HUES48 (cell line): Measurements from ENCODE around the gene BPI.
"Not testable (repeated sequence)": the region's sequence is repeated elsewhere in the genome, so short reads cannot be mapped to it uniquely, and the experiment has no call there.

ENCODE experiments used
- H3K27ac ChIP-seq: one replicate; pipeline ENCODE4 v1.7.0; 2013; ENCODE audit warnings: low read depth, low read length, inconsistent platforms
- H3K27me3 ChIP-seq: 2 replicates; pipeline ENCODE4 v1.6.1; 2013; ENCODE audit warnings: mild to moderate bottlenecking, low read length; ENCODE audit not compliant: control insufficient read depth, insufficient read depth
- H3K36me3 ChIP-seq: 2 replicates; pipeline ENCODE4 v1.6.1; 2013; ENCODE audit warnings: low read length; ENCODE audit not compliant: control insufficient read depth, insufficient read depth
- H3K4me1 ChIP-seq: 2 replicates; pipeline ENCODE4 v1.6.1; 2013; ENCODE audit warnings: mild to moderate bottlenecking, low read length; ENCODE audit not compliant: control insufficient read depth, insufficient read depth
- H3K4me3 ChIP-seq: 2 replicates; pipeline ENCODE4 v1.5.1; 2013; ENCODE audit warnings: mild to moderate bottlenecking, low read depth, low read length
- H3K9ac ChIP-seq: 2 replicates; pipeline ENCODE4 v1.6.1; 2013; ENCODE audit warnings: mild to moderate bottlenecking, low read depth, low read length, moderate library complexity
- H3K9me3 ChIP-seq: 2 replicates; pipeline ENCODE4 v1.6.1; 2013; ENCODE audit warnings: low read length; ENCODE audit not compliant: control insufficient read depth, insufficient read depth

The BPI gene

DNA sequence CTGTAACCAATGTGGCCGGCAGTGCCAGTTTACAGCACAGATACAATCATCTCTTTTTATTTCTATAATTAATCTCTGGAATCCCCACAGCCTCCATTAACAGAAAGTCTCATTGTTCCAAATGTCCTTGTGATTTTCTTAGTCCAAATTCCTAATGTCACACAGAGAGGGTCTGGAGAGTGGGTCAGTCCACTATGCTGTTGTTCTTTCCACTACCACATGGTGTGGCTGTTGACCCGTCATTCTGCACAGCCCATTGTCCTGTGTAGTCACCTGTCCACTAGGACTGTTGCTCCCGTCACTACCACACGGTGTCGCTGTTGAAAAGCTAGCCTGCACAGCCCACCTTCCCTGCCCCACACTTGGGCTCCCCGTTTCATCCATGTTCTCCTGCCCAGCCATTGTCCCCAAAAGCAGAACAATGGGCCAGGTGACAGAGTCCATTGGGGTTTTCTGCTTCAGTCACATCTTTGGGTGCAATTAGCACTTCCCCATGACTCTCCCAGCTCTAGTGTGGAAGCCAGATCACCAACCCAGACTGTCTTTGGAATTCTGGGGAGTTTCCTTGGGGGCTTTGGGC is 33.7 kb downstream of the BPI start:
- Histone ChIP-seq H3K27me3 (no peaks in the 10 kb centered on the region), H3K9ac (no peak overlapping the region), H3K9me3 (peaks cover 3% of the 10 kb centered on the region; the same call in 1 of the 2 replicates), H3K27ac (no peak overlapping the region), H3K4me3 (no peak overlapping the region), H3K36me3 (no peaks in the 10 kb centered on the region), H3K4me1 (peaks cover 26% of the 10 kb centered on the region)

DNA sequence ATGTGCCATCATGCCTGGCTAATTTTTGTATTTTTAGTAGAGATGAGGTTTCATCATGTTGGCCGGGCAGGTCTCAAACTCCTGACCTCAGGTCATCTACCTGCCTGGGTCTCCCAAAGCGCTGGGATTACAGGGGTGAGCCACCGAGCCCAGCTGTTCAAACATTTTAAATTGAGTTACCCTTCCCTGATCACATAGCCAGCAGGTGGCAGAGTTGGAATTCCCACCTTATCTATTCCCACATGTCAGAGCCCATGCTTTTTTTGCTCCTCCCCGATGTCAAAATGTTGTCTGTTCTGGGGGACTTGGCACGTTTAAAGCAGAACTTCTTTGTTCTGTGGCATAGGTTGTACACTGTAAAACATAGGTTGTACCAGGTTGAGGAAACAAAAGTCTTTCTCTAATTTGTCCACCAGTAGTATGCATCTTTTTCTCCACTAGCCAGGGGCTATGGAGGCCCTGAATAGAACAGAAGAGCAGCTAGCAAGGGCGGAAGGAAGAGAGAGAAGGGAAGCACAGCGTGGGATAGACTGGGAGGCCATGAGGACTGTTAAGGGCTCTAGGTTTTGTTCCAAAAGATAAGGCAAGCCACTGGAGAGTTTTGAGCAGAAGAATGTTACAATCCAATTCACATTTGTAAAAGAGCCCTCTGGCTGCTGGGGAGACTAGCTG is 35.0 kb downstream of the BPI start:
- H3K36me3 ChIP-seq: no peaks in the 10 kb centered on the region
- no peak overlapping the region for H3K4me3 ChIP-seq
- no peak overlapping the region for H3K27ac ChIP-seq
- H3K27me3 ChIP-seq: no peaks in the 10 kb centered on the region
- H3K9me3 ChIP-seq: peaks cover 3% of the 10 kb centered on the region; the same call in 1 of the 2 replicates
- H3K9ac ChIP-seq: no peak overlapping the region
- H3K4me1 ChIP-seq: peaks cover 38% of the 10 kb centered on the region

DNA sequence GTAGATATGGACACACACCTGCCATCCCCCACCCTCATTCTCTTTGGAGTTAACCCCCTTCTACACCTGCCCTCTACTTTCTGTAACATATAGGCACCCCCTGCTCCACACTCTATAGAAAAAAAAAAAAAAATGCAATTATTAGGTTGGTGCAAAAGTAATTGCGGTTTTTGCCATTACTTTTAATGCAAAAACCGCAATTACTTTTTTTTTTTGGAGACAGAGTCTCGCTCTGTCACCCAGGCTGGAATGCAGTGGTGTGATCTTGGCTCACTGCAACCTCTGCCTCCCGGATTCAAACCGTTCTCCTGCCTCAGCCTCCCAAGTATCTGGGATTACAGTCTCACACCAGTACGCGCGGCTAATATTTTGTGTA is 35.6 kb downstream of the BPI start:
- not testable (repeated sequence) for H3K4me3 ChIP-seq, H3K9me3 ChIP-seq, H3K27ac ChIP-seq, H3K9ac ChIP-seq, H3K36me3 ChIP-seq, H3K27me3 ChIP-seq
- H3K4me1 ChIP-seq: peaks cover 38% of the 10 kb centered on the region

DNA sequence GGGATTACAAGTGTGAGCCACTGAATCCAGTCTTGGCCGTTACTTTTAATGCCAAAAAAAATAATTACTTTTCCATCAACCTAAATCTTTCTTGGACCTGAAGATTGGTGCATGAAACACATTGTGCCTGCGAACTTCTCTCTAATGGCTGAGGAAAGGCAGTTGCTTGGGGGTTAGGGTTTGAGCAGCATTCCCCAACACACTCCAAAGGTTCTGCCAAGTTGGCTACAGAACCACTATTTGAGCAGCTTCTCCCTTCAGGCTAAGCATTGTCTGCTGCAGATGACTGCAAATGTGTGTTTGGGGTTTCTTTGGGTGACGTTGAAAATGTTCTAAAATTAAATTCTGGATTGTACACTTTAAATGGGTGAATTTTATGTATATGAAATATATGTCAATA is 36.0 kb downstream of the BPI start:
- H3K27me3 ChIP-seq: no peaks in the 10 kb centered on the region

DNA sequence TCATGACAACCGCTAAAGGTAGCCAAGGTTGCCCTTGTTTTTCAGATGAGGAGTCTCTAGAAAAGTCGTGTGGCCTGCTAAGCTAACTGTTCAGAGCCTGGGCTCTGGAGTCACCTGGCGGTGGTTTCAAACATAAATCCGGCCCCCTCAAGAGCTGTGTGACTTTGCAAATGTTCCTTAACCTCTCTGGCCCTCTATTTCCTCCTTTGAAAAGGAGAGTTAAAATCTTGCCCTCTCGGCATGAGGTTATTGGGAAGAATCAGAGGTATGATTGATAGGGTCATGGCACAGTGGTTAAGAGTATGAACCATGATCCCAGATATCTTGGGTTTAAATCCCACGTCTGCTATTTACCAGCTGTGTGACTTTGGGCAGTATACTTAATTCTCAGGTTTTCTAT is 36.7 kb downstream of the BPI start:
- Histone ChIP-seq H3K4me3 (no peak overlapping the region), H3K27ac (no peak overlapping the region), H3K9ac (no peak overlapping the region), H3K36me3 (no peaks in the 10 kb centered on the region), H3K27me3 (no peaks in the 10 kb centered on the region), H3K9me3 (peaks cover 3% of the 10 kb centered on the region; the same call in 1 of the 2 replicates), H3K4me1 (peaks cover 38% of the 10 kb centered on the region)

More for the DNA sequence above, 36.0 kb downstream of the BPI start:
- no peaks in the 10 kb centered on the region for H3K36me3 ChIP-seq
- H3K4me3 ChIP-seq: no peak overlapping the region
- H3K9ac ChIP-seq: no peak overlapping the region
- peaks cover 3% of the 10 kb centered on the region; the same call in 1 of the 2 replicates for H3K9me3 ChIP-seq
- H3K4me1 ChIP-seq: peaks cover 38% of the 10 kb centered on the region
- H3K27ac ChIP-seq: no peak overlapping the region

DNA sequence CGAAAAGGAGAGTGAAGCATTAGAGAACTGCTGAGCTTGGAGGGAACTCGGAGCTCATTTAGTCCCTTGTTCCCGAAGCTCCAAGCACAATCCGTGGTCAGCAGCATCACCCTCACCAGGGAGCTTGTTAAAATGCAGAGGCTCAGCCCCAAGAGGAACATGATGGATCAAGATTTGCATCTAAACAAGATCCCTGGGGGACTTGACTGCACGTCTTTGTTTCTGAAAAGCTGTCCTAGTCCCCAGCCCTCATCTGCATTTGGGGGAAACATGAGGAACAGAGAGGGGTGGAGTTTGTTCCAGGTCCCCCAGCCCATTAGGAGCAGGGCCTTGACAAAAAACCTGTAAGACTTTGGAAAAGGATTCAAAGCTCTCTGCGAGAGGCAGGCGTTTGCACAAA is 38.3 kb downstream of the BPI start:
- H3K9ac ChIP-seq: peak overlapping the region; percentile 48
- H3K9me3 ChIP-seq: peaks cover 3% of the 10 kb centered on the region; the same call in 1 of the 2 replicates
- H3K27me3 ChIP-seq: no peaks in the 10 kb centered on the region
- H3K36me3 ChIP-seq: no peaks in the 10 kb centered on the region
- H3K27ac ChIP-seq: peak overlapping the region; percentile 88
- peaks cover 38% of the 10 kb centered on the region for H3K4me1 ChIP-seq
- H3K4me3 ChIP-seq: no peak overlapping the region; the same call in 1 of the 2 replicates

DNA sequence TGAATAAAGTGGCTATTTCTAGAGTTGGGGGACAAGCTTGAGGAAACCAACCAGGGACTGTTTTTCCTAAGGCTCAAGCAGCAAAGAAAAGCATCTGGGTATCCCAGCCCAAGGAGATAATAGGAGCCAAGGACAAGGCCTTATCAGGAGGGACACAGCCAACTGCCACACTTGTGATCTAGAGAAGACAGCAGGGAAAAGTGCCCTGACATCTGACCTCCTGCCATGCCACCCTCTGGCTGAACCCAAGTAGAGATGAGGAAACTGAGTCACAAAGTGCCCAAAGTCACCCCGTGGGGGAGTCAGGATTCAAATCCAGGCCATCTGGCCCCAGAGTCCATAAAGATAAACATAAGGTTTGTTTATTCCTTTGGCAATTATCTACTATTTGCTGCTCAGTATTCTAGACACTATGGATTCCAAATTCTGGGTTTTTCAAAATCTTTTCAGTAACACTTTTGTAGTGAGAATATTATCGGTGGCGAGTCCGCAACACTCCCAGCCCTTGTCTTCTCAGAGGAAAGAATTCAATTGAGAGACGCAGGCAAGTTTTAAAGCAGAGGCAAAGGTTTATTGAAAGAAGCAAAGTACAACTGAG is 38.9 kb downstream of the BPI start:
- Histone ChIP-seq H3K27me3 (no peaks in the 10 kb centered on the region), H3K4me3 (no peak overlapping the region; the same call in 1 of the 2 replicates), H3K4me1 (peaks cover 38% of the 10 kb centered on the region), H3K27ac (peak overlapping the region; percentile 88), H3K9ac (peak overlapping the region; percentile 16), H3K36me3 (no peaks in the 10 kb centered on the region), H3K9me3 (peaks cover 3% of the 10 kb centered on the region; the same call in 1 of the 2 replicates)

DNA sequence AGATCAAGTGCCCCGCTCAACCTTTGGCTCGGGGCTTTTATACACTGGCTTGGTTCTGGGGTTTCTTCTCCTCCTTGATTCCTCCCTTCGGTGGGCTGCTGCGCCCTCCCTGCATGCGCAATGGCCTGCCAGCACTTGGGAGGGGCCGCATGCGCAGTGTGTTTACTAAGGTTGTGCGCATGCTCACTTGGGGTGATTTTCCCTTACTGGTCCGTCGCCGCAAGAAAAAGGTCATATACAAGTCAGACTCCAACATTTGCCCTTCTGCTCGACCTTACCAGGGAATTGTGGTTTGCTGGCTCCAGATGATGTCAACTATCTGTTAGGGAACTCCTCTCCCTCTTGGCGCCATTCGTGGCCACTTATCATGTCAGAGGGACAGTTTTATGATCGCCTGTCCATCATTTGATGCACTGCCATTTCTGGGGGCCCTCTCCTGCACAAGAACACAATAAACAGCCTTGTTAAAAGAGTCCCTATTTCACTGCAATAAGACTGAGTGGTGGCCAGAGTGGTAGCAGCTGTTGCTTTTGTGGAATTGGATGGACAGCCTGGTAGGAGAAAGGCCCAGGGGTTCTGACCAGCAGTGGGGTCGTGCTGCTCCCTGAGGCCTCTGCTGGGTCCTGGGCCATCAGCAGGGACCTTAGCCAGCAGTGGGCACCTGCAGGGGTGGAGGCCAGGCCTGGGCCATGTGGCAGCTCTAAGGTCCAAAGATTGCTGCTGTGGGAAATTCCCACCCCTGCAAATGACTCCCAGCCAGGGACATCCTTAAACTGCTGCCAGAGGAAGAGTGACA is 39.6 kb downstream of the BPI start:
- no peak overlapping the region for H3K4me3 ChIP-seq
- H3K9me3 ChIP-seq: no peaks in the 10 kb centered on the region
- peak overlapping the region; percentile 88 for H3K27ac ChIP-seq
- no peaks in the 10 kb centered on the region for H3K36me3 ChIP-seq
- H3K4me1 ChIP-seq: peaks cover 38% of the 10 kb centered on the region
- H3K27me3 ChIP-seq: no peaks in the 10 kb centered on the region
- H3K9ac ChIP-seq: no peak overlapping the region

DNA sequence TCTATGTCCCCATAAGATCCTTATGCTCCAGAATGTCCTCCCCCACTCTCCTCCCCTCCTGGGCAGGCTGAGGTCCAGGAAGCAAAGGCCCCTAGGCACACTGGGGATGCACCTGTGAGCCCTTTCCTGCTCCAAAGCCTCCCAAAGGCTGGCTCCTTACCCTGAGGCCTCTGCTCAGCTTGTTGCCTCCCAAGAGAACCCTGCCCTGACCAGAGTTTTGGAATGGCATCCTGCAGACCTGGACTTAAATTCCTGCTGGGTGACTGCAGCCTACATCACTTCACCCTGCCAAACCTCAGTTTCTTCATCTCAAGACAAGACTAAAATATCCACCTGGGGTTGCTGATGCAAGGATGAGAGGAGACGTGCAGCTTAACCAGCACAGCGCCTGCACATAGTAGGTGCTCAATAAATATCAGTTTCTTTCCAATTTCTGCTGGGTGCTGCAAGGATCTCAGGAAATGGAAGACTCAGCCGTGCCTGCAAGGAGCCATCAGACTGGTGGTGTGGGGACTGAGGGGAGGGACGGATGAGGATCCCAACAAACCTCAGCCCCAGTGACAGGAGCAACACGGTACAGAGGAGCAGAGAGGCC is 40.2 kb downstream of the BPI start:
- Histone ChIP-seq H3K9me3 (no peaks in the 10 kb centered on the region), H3K27me3 (no peaks in the 10 kb centered on the region), H3K27ac (no peak overlapping the region), H3K4me3 (no peak overlapping the region), H3K9ac (no peak overlapping the region), H3K4me1 (peaks cover 35% of the 10 kb centered on the region), H3K36me3 (no peaks in the 10 kb centered on the region)

DNA sequence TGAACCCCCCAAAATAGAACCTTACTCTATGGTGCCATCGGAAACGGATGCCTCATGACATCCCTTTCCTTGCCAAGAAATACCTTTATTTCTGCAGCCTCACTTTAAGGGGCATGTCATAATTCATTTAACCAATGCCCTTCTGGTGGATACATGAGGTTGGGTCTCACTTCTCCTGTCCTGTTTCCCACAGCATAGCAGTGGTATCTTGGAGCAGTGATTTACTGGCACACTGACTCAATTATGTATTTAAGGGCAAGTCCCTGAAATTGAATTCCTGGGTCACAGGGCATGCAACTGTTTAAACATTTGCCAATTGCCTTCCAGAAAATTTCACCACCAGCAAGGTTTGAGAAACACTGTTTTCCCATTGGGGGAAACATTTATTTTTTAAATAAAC is 41.7 kb downstream of the BPI start:
- H3K36me3 ChIP-seq: no peaks in the 10 kb centered on the region
- H3K9me3 ChIP-seq: no peaks in the 10 kb centered on the region
- H3K9ac ChIP-seq: no peak overlapping the region
- peaks cover 25% of the 10 kb centered on the region for H3K4me1 ChIP-seq
- H3K4me3 ChIP-seq: no peak overlapping the region
- no peak overlapping the region for H3K27ac ChIP-seq
- H3K27me3 ChIP-seq: no peaks in the 10 kb centered on the region
